Endothelial cell of hepatic sinusoid (primary cell): ENCODE data around the gene CABP2.
"Not testable (repeated sequence)": the region's sequence is repeated elsewhere in the genome, so short reads cannot be mapped to it uniquely, and the experiment has no call there.

Experiments
- in situ Hi-C: cut with HindIII; loops from 2 replicates; pipeline ENCODE4 v1.10.0; 2017; ENCODE audit warnings: low sequenced_read_pairs

The CABP2 gene

GRCh38 chr11:67522844-67523555, at the start of gene CABP2:
Gene CABP2 (minus strand): TSS chr11:67523446. CDS start chr11:67523326, 120 bp downstream.
- in situ Hi-C loops = no loop called here

DNA sequence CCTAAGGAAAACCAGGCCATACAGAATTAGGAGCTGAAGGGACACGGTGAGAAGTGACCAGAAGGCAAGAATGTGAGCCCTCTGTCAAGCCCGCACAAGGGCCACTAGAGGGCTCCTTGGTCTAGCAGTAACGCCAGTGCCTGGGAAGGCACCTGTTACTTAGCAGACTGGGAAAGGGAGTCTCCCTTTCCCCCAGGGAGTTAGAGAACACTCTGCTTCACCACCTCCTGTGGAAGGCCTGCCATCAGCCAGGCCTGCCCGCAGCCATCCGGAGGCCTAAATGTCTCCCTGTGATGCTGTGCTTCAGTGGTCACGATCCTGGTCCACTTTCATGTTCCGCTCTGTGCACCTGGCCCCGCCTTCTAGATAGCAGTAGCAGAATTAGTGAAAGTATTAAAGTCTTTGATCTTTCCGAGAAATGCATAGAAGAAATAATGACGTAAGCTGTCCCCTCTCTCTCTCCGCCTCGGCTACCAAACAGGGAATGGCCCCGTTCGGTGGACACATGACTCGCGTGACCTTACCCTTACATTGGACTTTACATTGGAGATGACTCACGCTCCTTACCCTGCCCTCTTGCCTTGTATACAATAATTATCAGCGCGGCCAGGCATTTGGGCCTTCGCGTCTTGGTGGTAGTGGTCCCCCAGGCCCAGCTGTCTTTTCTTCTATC, 49.6 kb upstream of the CABP2 start:
- in situ Hi-C loops = no loop called here

DNA sequence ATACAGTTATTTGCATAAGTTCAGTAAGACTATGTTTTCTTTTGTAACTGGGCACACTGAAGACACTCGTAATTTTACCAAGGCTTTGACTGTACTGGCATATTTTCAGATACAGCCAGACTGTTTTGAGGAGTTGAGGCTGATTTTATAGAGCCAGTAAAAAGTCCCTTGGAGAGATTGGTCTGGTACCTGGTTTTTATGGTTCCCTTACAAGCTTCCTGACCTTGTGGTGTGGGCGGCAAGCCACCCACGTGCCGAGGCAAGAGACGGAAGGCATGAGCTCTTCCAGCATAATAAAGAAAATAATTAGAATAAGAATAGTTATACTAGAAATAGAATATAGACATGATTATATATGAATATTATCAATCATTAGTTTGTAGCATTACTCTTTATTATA, 49.1 kb upstream of the CABP2 start:
- in situ Hi-C loops = no loop called here

- in situ Hi-C loops = no loop called here
These were observed 48.2 kb upstream of the CABP2 start for GRCh38 chr11:67571443-67571842.

- in situ Hi-C loops = no loop called here
These were observed 41.0 kb upstream of the CABP2 start for GRCh38 chr11:67564230-67564629.

DNA sequence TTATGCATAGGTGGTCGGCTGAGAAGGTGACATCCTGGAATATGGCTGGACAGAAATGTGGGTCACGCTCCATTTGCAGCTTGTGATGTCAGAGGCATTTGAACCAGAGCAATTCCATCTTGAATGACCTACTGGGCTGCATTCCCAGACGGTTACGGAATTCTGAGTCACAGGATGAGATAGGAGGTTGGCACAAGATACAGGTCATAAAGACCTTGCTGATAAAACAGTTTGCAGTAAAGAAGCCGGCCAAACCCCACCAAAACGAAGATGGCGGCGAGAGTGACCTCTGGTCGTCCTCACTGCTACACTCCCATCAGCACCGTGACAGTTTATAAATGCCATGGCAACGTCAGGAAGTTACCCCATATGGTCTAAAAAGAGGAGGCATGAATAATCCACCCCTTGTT, 40.5 kb upstream of the CABP2 start:
- in situ Hi-C loops = not testable (repeated sequence)

DNA sequence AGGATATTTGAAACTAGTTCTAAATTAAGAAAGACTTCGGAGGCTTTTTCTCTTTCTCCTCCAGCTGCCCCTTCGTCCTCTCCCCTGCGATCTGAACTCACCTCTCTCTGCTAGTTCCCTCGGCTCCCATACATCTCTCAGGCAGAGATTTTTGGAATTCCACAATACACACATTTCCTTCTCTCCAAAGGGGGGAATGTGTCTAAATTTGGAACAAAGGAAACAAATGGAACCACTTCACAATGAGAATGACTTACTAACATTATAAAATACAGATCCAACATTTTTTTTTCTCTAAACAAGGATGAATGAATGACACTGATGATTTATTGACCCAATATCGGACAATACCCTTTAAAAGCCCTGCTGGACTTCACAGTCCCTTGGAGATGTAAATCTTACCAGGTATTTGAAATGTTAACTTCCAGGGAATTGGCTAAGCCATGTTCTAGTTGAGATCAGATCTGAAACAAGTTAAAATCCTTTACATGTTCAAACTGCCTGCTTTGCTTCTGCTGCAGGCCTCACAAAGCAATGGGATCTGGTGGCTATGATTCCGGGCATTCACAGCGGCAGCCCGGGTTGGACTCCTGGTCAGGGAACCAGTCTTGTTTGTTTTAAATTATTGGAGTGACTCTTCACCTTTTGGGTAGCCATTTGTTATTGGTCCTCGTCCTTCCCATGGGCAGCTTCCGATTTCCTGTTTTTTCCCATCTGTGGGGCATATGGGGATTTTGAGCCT, 39.9 kb upstream of the CABP2 start:
- in situ Hi-C loops = no loop called here

DNA sequence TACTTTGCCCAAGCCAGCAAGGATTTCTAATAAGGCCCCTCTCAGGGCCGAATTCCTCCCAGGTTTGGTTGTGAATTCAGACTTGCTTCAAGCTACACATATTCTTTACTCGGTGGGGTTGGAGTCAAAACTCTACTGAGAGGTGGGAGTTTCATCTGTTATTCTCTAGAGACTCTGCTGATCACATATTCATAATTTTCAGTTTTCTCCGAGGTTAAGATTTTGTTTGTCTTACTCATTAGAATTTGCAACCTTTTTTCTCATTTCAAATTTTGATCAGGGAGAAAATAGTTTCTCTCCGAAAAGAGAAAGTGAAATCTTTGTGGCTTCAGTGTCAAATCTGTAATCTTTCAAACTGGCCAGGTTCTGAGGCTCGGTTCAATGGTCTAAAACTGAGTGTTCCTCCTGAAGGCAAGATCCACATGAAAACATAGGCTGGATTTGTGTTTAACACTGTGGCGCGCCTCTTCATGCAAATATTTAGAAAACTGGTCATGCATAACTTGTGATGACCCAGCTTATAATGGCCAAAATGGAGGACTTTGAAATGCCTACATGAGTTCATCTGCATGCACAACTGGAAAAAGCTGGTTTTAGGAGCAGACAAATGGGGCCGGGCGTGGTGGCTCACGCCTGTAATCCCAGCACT, 38.8 kb upstream of the CABP2 start:
- in situ Hi-C loops = no loop called here

DNA sequence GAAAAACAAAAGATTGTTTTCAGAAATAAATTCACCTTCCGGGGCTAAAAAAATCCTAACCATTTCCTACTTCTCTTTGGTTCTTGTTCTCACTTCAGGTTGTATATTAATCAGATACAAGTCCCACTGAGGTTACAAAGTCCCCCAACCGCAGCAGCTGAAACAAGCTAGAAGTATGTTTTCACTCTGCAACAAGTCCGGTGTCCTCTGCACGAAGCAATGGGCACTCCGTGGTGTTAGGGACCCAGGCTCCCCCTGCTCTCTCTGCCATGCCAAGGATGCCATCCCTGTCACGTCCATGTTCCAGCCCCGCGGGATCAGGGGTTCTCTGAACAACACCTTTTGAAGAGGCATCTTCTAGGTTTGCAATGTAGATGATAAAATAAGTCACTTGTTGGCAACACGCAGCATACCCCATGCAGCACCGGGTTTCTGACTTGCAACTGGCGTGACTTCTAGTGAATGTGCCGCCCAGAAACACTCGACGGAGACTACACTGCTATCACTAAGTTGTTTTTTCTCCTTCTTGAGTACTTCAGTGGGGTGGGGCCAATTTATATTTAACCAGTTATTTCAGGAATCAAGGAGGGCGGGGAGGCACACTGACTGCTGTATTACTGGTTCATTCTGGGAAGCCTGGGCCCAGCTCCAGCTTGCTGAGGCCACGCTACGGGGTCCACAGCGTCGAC, 35.0 kb upstream of the CABP2 start:
- in situ Hi-C loops = no loop called here

- in situ Hi-C loops = no loop called here
These were observed 33.0 kb upstream of the CABP2 start for GRCh38 chr11:67556244-67556643.

DNA sequence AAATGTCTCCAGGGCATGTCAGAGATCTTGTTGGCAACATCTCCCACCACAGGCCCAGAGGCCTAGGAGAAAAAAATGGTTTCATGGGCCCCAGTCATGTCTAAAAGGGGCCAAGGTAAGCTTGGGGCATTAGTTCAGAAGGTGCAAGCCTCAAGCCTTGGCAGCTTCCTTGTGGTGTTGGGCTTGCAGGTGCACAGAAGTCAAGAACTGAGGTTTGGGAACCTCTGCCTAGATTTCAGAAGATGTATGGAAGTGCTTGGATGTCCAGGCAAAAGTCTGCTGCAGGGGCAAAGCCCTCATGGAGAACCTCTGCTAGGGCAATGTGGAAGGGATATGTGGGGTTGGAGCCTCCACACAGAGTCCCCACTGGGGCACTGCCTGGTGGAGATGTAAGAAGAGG, 28.5 kb upstream of the CABP2 start:
- in situ Hi-C loops = not testable (repeated sequence)

- in situ Hi-C loops = no loop called here
These were observed 27.9 kb upstream of the CABP2 start for GRCh38 chr11:67551127-67551526.

DNA sequence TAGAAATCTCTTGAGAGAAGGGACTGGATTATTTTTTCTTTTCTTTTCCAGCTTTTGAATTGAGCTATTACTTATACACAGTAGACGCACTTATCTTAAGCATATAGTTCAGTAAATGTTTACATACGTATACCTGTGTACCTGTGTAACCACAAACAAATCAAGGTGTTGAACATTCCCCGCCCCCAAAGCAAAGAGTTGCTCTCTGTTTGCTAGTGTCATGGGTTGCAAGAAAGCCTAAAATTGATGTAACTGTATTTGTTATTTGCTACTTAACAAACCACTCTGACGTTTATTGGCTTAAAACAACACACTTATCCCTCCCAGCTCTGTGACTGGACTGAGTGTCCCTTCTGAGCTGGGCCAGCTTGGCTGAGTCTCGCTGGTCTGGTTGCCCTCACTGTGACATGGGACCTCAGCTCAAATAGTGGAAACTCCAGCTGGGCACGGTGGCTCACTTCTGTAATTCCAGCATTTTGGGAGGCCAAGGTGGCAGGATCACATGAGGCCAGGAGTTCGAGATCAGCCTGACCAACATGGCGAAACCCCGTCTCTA, 25.4 kb upstream of the CABP2 start:
- in situ Hi-C loops = no loop called here

- in situ Hi-C loops = not testable (repeated sequence)
These were observed 24.9 kb upstream of the CABP2 start for GRCh38 chr11:67548112-67548511.

DNA sequence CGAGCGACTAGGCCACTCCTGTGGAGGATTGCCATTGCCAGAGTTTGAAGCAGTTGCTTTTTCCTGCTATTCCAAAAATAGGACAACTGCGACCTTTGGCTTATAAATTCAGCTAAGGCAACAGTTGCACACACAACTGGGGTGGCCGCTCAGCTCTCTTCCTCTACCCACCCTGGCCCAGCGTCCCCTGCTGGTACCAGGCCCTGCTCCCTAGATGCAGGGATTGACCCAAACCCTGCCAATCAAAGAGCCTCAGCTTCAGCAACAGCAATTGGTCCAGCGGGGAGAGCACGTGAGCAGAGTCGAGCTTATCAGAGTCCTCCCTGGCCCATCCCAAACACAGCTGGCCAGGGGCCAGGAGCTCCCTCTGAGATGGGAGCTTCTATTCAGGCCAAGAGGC, 22.0 kb upstream of the CABP2 start:
- in situ Hi-C loops = no loop called here

GRCh38 chr11:67544616-67545242, 21.5 kb upstream of the CABP2 start:
- in situ Hi-C loops = no loop called here

GRCh38 chr11:67543585-67543984, 20.3 kb upstream of the CABP2 start:
- in situ Hi-C loops = no loop called here

- in situ Hi-C loops = no loop called here
These were observed 19.7 kb upstream of the CABP2 start for GRCh38 chr11:67542971-67543370.

- in situ Hi-C loops = no loop called here
These were observed 18.9 kb upstream of the CABP2 start for GRCh38 chr11:67542169-67542568.

GRCh38 chr11:67541198-67541597, 18.0 kb upstream of the CABP2 start:
- in situ Hi-C loops = no loop called here
